ENCODE measurements around the gene SLCO2A1.

The SLCO2A1 gene

GRCh38 chr3:134033315-134033996 lies 3.7 kb upstream of the SLCO2A1 start:
- DNase-seq, result no peak

DNA sequence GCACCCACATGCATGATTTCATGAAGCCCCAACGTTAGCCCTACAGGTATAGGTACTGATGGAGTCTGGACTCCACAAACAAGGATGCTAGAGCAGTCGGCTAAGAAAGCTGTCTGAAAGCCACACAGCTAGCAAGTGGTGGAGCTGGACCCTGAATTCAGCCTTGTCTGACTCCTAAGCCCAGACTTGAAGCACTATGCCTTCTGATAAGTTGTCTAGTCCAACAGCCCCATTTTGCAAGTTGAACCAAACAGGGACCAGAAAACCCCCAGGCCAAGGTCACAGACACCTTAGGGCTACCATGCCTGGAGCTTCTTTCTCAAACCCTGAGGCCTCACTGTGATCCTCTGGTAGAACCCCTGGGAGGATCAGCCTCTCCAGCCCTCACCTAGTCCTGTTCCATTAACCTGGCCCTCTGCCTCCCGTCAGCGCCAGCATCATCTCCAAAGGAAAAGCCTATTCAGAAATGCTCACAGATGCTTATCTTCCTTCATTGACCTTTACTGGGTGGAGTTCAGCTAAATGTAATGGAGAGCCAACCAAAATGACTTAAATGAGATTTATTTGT lies 1.7 kb upstream of the SLCO2A1 start:
- no peak for DNase-seq

DNA sequence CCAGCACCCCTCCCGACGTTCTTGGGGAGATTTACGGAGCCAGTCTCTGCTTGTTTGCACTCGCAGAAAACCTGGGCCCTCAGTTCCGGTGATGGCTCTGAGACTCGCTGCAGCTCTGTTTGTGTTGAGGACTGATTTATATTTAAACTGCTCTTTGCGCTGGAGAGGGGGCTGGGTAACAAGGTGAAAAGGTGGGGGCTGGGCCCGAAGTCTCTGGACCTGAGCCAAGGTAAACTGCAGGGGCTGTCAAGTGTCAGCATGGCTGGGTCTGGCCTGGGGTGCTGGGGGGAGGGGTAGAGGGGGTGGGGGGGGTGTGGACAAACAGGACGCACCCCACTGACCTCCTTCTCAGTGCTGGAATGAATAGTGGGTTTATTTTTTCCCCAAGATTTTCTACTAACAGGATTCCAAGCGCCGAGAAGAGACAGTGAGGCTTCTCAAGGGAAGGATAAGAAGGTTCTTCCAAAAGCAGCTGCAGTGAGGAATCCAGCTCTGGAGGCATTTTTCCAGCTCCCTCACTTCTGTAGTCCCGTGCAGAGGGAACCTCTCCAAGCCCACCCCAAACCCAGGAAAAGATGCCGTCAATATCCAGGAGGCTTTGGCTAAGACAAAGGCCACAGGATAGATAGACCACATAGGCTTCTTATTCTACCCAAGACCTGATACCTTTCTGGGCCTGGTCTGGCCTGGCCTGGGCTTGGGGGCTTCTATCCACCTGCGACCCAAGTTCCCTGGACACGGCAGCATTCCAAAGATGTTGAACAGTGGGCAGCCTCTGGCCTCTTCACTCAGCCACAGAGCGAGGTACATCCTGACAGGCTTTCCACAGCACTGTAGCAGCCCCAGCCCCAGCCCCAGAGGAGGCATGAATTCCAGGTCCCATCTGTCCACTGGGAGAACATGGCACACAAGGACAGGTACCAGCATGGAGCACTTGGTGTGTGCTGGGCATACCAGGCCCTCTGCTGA lies 938 bp upstream of the SLCO2A1 start:
- DNase-seq, result no peak

GRCh38 chr3:134029256-134029733 lies 430 bp downstream of the SLCO2A1 start:
- no peak for DNase-seq

GRCh38 chr3:134028486-134029255 lies 1.1 kb downstream of the SLCO2A1 start:
- no peak for DNase-seq

DNA sequence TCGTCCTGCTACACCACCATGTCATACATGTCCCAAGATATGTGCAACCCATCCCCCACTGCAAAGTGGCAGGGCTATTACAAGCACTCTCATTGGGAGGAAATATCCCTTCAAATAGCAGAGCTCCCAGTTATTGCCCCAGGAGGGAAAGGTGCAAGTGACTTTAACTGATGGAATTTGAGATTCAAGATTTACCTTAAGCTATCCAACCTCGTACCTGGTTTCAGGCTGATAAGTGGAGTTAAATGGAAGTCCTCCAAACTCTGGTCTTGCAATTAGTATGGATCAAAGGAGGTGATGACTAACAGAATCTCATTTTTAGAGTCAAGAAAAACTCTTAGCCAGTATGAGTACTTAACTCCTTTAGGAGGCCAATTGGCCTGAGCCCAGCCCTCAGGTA lies 2.1 kb downstream of the SLCO2A1 start:
- no peak for DNase-seq

- no peak for DNase-seq
Observed at GRCh38 chr3:134020135-134020680, 9.5 kb downstream of the SLCO2A1 start.

GRCh38 chr3:134018850-134019249 lies 10.9 kb downstream of the SLCO2A1 start:
- DNase-seq, result no peak

DNA sequence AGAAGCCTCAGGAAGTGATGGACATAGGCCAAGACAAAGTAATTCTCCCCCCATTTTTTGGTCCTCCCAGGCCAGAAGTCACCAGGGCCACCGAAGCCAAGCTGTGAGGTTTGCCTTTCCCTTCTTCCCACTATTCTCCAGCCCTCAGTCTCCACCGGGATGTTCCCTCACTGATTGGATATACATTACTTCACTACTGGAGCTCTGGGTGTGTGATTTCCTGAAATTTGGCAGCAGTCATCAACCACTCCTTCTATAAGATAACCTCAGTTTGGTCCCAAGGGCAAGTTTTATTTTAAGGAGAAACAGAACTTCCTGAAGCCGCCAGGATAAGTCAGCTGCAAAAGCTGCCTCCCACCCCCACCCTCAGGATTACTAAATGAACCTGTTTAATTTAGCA lies 11.3 kb downstream of the SLCO2A1 start:
- DNase-seq, result no peak

GRCh38 chr3:134017490-134017889 lies 12.2 kb downstream of the SLCO2A1 start:
- DNase-seq, result no peak

DNA sequence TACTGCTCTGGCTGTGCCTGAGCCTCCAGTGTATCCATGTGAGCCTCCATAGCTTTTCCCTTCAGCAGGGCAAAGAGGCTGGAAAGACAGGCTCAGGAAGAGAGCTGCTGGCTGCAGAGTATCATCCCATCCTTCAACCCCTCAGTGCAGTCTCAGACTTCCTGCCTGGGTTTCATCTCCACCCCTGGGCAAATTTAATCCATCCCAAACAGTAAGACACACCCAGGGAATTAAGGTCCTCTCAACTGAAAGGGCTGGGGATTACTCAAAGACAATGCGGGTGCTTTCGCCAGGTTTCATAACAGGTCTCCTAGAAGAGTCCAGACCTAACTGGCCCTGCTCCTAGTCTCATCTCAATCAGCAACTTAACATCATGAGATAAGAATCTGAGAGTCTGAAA lies 15.5 kb downstream of the SLCO2A1 start:
- DNase-seq, result no peak

DNA sequence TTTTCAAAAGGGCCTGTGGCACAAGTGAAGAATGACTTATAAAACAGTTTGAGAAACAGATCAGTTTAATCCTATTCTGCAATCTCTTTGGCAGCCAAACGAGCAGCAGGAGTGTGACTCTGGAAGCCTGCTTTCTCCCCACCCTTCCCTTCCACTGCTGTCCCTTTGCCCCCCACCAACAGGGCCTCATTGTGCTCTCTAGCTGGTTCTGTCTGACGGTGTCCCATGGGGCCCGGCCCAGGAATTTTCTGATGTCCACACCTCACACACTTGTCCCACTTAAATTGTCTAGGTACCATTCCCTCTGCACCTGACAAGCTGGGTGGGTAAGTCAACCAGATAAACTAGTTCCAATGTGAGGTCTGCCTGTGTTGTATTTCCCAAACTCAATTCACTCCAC lies 16.4 kb downstream of the SLCO2A1 start:
- DNase-seq, result no peak

GRCh38 chr3:134009345-134010000 lies 20.3 kb downstream of the SLCO2A1 start:
- DNase-seq, result no peak

- DNase-seq, result no peak
Observed at GRCh38 chr3:134008630-134009156, 21.0 kb downstream of the SLCO2A1 start.

GRCh38 chr3:134007819-134008218 lies 21.9 kb downstream of the SLCO2A1 start:
- no peak for DNase-seq

GRCh38 chr3:134004841-134005240 lies 24.9 kb downstream of the SLCO2A1 start:
- DNase-seq, result no peak

DNA sequence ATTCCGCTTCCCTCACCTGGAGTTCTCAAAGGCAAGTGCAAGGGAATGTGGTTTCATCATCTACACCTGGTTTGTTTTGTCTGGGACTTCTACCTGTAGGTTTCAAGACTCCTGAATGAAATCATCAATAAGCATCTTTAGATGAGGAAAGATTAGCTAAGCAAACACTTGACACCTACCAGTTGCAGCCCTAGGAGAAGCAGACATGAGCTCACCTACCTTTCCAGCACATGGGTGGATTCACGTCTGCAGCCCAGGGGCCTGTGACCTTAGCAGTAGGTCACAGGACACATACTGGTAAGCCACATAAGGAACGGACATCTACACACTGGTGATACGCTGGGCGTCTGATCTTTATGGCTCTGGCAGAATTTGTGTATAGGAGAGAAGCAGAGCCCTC lies 26.7 kb downstream of the SLCO2A1 start:
- no peak for DNase-seq

DNA sequence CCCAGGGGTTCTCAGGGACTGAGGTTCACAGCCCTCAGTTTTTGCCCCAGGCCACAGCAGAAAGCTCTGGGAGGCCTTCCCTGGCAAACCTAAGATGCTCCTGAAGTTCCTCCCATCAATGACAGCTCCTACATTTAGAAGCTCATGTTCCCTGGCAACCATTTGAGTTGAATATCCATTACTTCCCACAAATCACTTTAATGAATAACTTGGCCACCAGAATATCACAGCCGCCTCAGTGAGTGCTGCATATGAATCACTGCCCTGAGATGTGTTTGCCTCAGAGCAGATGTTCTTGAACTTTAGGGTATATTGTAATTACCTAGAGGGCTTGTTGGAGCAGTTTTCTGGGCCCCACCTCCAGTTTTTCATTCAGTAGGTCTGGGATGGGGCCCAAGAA lies 27.4 kb downstream of the SLCO2A1 start:
- no peak for DNase-seq

- no peak for DNase-seq
Observed at GRCh38 chr3:134001251-134001650, 28.5 kb downstream of the SLCO2A1 start.

DNA sequence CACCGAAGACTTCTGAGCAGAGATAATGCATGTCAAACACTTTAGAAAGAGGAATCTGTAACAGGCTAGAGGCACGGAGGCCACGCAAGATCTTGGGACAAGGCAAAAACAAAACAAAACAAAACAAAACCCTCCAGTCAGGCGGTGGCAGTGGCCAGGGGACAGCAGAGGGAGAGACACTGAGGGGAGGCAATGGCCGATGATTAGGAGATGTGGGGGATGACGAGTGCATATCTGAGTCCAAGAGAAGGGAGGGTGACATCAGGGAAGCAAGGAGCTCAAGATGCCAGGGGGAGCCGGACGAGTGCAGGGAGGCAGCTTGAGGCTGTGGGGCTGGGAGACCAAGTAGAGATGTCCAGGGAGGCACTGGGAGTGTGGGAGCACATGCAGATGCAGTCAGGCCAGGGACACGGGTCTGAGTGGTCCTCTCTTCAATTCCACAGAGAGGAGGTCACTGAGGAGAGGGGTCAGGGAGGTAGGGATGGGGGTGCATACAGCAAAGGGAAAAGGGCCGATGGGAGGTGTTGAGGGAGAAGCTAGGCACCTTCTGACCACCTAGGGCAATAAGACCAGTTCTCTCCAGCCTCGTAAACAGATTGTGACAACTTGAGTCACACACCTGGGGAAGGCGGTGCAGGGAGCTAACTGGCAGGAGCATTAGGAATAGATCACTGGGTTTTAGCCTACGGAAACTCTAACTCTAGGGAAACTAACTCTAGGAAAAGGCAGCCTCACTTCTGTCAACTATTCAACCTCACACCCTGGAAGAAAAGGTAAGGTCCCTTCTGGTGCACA lies 29.6 kb downstream of the SLCO2A1 start:
- DNase-seq, result no peak

- DNase-seq, result no peak
Observed at GRCh38 chr3:133998691-133999241, 31.0 kb downstream of the SLCO2A1 start.

Measured in activated naive CD4-positive, alpha-beta T cell (primary cell).